Lower leg skin (tissue), 4 donors: ENCODE measurements around the gene CCNJL. TPM values are rescaled to one million over a fixed set of nuclear protein-coding genes. Genes with fewer than 3 reads are reported as not detected.

Experiments
- DNase-seq, 2 donors: peaks; one replicate each; pipeline ENCODE4 v3.0.0-alpha.2; 2019; ENCODE audit warnings: low spot score in 2 of 2
- H3K4me3 ChIP-seq: fragments of 200-600 bp; sonication (generic); 2 replicates; pipeline ENCODE4 v1.5.1; 2017; ENCODE audit warnings: mild to moderate bottlenecking, low read depth; ENCODE audit not compliant: poor library complexity, severe bottlenecking
- CTCF ChIP-seq, 3 donors: fragments of 450-650 bp; IDR thresholded peaks; one replicate each; pipeline ENCODE4 v1.5.1; 2016; ENCODE audit warnings: antibody characterized with exemption in 3 of 3, mild to moderate bottlenecking in 3 of 3, moderate library complexity in 2 of 3
- POLR2A ChIP-seq, 2 donors: fragments of 450-650 bp; IDR thresholded peaks; one replicate each; pipeline ENCODE4 v1.6.1; 2016 to 2017; ENCODE audit warnings: antibody characterized with exemption in 2 of 2, mild to moderate bottlenecking in 1 of 2, moderate library complexity in 1 of 2
- WGBS, 2 donors: methylation state at CpG; one replicate each; pipeline ENCODE4 v1.1.5; 2018; 5-methylcytosine and 5-hydroxymethylcytosine counted together
- intact Hi-C: fragments of 100-400 bp; cut with DNase I; formaldehyde crosslinking; loops from one replicate; pipeline ENCODE4 v1.15.0; 2023; ENCODE audit warnings: low total_unique reads
- total RNA-seq, 4 donors: library from RNA; depleted of rRNA; stranded (reverse); fragments of >200 nt; gene quantifications; one replicate each; pipeline ENCODE4 v1.1.0, GENCODE V29; 2016

Gene CCNJL
- total RNA-seq, 4 donors from 2014 or later = 0.08 to 0.34 (median 0.22) TPM

- intact Hi-C loops = no loop called here
- WGBS, 2 donors = 48 to 52% methylated on average over 1 of the region's 1 CpG
- no peak overlapping the region for H3K4me3 ChIP-seq
- no peak for DNase-seq
- TF ChIP-seq POLR2A (IDR thresholded peaks at IDR 0.05) (no peak), CTCF (IDR thresholded peaks at IDR 0.05) (no peak)
Measured at GRCh38 chr5:160315968-160316367, 3.6 kb upstream of the CCNJL start.

GRCh38 chr5:160312960-160313727 lies 780 bp upstream of the CCNJL start:
- WGBS, 2 donors = 29 to 33% methylated on average over 8 of the region's 8 CpGs
- intact Hi-C loops = no loop called here
- TF ChIP-seq POLR2A (IDR thresholded peaks at IDR 0.05) (no peak), CTCF (IDR thresholded peaks at IDR 0.05) (no peak)
- H3K4me3 ChIP-seq = no peak overlapping the region
- DNase-seq = no peak

GRCh38 chr5:160311491-160312133 lies 752 bp downstream of the CCNJL start:
- WGBS, 2 donors = 5% methylated on average over 22 to 32 of the region's 45 CpGs
- TF ChIP-seq POLR2A (IDR thresholded peaks at IDR 0.05) (no peak), CTCF (IDR thresholded peaks at IDR 0.05) (no peak)
- peak overlapping the region; percentile 24 for H3K4me3 ChIP-seq
- no peak for DNase-seq
- intact Hi-C loops = no loop called here

- TF ChIP-seq CTCF (IDR thresholded peaks at IDR 0.05) (no peak), POLR2A (IDR thresholded peaks at IDR 0.05) (no peak)
- DNase-seq = no peak
- whole genome bisulfite sequencing, 2 donors = 90 to 91% methylated on average over 4 of the region's 4 CpGs
- no peak overlapping the region for H3K4me3 ChIP-seq
- intact Hi-C loops = no loop called here
Measured at GRCh38 chr5:160310552-160311295, 1.6 kb downstream of the CCNJL start.

GRCh38 chr5:160310140-160310539 lies 2.2 kb downstream of the CCNJL start:
- no peak for DNase-seq
- WGBS, 2 donors = 81 to 84% methylated on average over 4 of the region's 4 CpGs
- TF ChIP-seq POLR2A (IDR thresholded peaks at IDR 0.05) = no peak
- TF ChIP-seq CTCF (IDR thresholded peaks at IDR 0.05) = no peak
- intact Hi-C loops = no loop called here
- no peak overlapping the region for H3K4me3 ChIP-seq
